SK-N-SH (cell line): ENCODE measurements around the gene TTYH3. TPM values are rescaled to one million over a fixed set of nuclear protein-coding genes. Genes with fewer than 3 reads are reported as not detected.

ENCODE experiments used
- CTCF ChIA-PET: fragments of 300-600, 350-600 bp; formaldehyde crosslinking; extraction: SDS; loops from one replicate; lab custom pipeline; 2021; lab: Yijun Ruan, JAX
- POLR2A ChIA-PET: fragments of 350-600 bp; sonication (Branson Sonifier 250); formaldehyde crosslinking; extraction: SDS; loops from one replicate; lab custom pipeline; 2020; ENCODE audit warnings: antibody characterized with exemption, inconsistent platforms; lab: Yijun Ruan, JAX
- DNase-seq: peaks from one replicate; pipeline ENCODE4 v3.0.0; 2012
- H2AFZ ChIP-seq: fragments of 200-600 bp; sonication (generic); 2 replicates; pipeline ENCODE4 v1.8.1; 2016; ENCODE audit warnings: antibody characterized with exemption, mild to moderate bottlenecking, low read depth
- H3F3A ChIP-seq: fragments of 200-600 bp; sonication (generic); replicated peaks from 2 replicates; pipeline ENCODE3; 2016; ENCODE audit warnings: antibody characterized with exemption, mild to moderate bottlenecking; ENCODE audit not compliant: insufficient read depth
- H3K27ac ChIP-seq, 2 experiments: fragments of 200-500 bp in 1 of 2; fragments of 200-600 bp in 1 of 2; sonication (Bioruptor generic) in 1 of 2; sonication (generic), shearing (Covaris generic) in 1 of 2; 2 replicates each; pipeline versions ENCODE4 v1.5.1 to v1.6.1; 2014 to 2016; ENCODE audit warnings: low read depth in 2 of 2, inconsistent platforms in 1 of 2, low read length in 1 of 2, mild to moderate bottlenecking in 1 of 2, mixed read lengths in 1 of 2
- H3K27me3 ChIP-seq: fragments of 200-600 bp; sonication (generic), shearing (Covaris generic); 2 replicates; pipeline ENCODE4 v1.6.1; 2016; ENCODE audit warnings: mixed run types; ENCODE audit not compliant: insufficient read depth
- H3K36me3 ChIP-seq, 2 experiments: fragments of 200-500 bp in 1 of 2; fragments of 200-600 bp in 1 of 2; sonication (Bioruptor generic) in 1 of 2; sonication (generic) in 1 of 2; replicated peaks in 1 of 2; 2 replicates each; pipeline versions ENCODE3 to v1.5.1; 2014 to 2016; ENCODE audit warnings: low read length in 1 of 2, mild to moderate bottlenecking in 1 of 2; ENCODE audit not compliant: insufficient read depth in 2 of 2, control insufficient read depth in 1 of 2
- H3K4me1 ChIP-seq, 2 experiments: fragments of 200-500 bp in 1 of 2; fragments of 200-600 bp in 1 of 2; sonication (Bioruptor generic) in 1 of 2; sonication (generic), shearing (Covaris generic) in 1 of 2; 2 replicates each; pipeline versions ENCODE4 v1.5.1 to v1.6.1; 2014 to 2016; ENCODE audit warnings: low read depth in 1 of 2, low read length in 1 of 2, mixed run types in 1 of 2; ENCODE audit not compliant: insufficient read depth in 2 of 2, control insufficient read depth in 1 of 2
- H3K4me2 ChIP-seq: fragments of 200-600 bp; sonication (generic), shearing (Covaris generic); 2 replicates; pipeline ENCODE4 v1.6.1; 2017; ENCODE audit warnings: mixed run types
- H3K4me3 ChIP-seq, 2 experiments: fragments of 200-500 bp in 1 of 2; fragments of 200-600 bp in 1 of 2; sonication (Bioruptor generic) in 1 of 2; sonication (generic), shearing (Covaris generic) in 1 of 2; 2 replicates each; pipeline versions ENCODE4 v1.5.1 to v1.8.1; 2014 to 2016; ENCODE audit warnings: low read depth in 2 of 2, inconsistent platforms in 1 of 2, low read length in 1 of 2, mild to moderate bottlenecking in 1 of 2, mixed read lengths in 1 of 2, moderate library complexity in 1 of 2
- H3K79me2 ChIP-seq: fragments of 200-600 bp; sonication (generic); 2 replicates; pipeline ENCODE4 v1.8.1; 2017; ENCODE audit warnings: mild to moderate bottlenecking; ENCODE audit not compliant: insufficient read depth
- H3K9ac ChIP-seq: fragments of 200-600 bp; sonication (generic); 2 replicates; pipeline ENCODE4 v1.6.1; 2017; ENCODE audit warnings: mixed run types
- H3K9me2 ChIP-seq: fragments of 200-600 bp; sonication (generic); 2 replicates; pipeline ENCODE4 v1.6.1; 2017; ENCODE audit warnings: mixed run types
- H3K9me3 ChIP-seq: fragments of 200-600 bp; sonication (generic); 2 replicates; pipeline ENCODE4 v1.6.1; 2017; ENCODE audit warnings: mixed run types, mild to moderate bottlenecking, moderate library complexity
- H4K20me1 ChIP-seq: fragments of 200-600 bp; sonication (generic); 2 replicates; pipeline ENCODE4 v1.6.1; 2017; ENCODE audit warnings: mild to moderate bottlenecking, mixed run types; ENCODE audit not compliant: insufficient read depth
- EP300 ChIP-seq, 2 experiments: IDR thresholded peaks; 2 replicates each; pipeline versions ENCODE4 v1.4.0 to v1.6.1; 2012; ENCODE audit warnings: borderline replicate concordance in 1 of 2, low read depth in 1 of 2, low read length in 1 of 2
- FOXJ3 ChIP-seq: sonication (generic); formaldehyde crosslinking; IDR thresholded peaks from 2 replicates; pipeline ENCODE4 v1.5.1; 2020; ENCODE audit warnings: mild to moderate bottlenecking, missing genetic modification reagents
- MXI1 ChIP-seq: IDR thresholded peaks from 2 replicates; pipeline ENCODE4 v1.6.1; 2012; ENCODE audit warnings: mild to moderate bottlenecking, low read depth, low read length, improper control_type of control experiment
- NFIC ChIP-seq: IDR thresholded peaks from 2 replicates; pipeline ENCODE4 v1.4.0; 2012; ENCODE audit warnings: borderline replicate concordance
- NRF1 ChIP-seq: IDR thresholded peaks from 2 replicates; pipeline ENCODE4 v1.6.1; 2012; ENCODE audit warnings: low read depth, mild to moderate bottlenecking, low read length
- POLR2AphosphoS5 ChIP-seq: IDR thresholded peaks from 2 replicates; pipeline ENCODE4 v1.6.1; 2012; ENCODE audit warnings: low read depth, low read length
- RAD21 ChIP-seq: IDR thresholded peaks from 2 replicates; pipeline ENCODE4 v1.6.1; 2012; ENCODE audit warnings: mild to moderate bottlenecking, low read length
- RCOR1 ChIP-seq: fragments of 150-350 bp; IDR thresholded peaks from 2 replicates; pipeline ENCODE4 v1.6.1; 2017; ENCODE audit warnings: antibody characterized with exemption, low read length
- RFX5 ChIP-seq: IDR thresholded peaks from 2 replicates; pipeline ENCODE4 v1.6.1; 2012; ENCODE audit warnings: mild to moderate bottlenecking, improper control_type of control experiment, low read length
- RXRA ChIP-seq: IDR thresholded peaks from 2 replicates; pipeline ENCODE4 v1.4.0; 2012; ENCODE audit warnings: low read depth, mild to moderate bottlenecking, borderline replicate concordance
- TAF1 ChIP-seq: IDR thresholded peaks from 2 replicates; pipeline ENCODE4 v1.6.1; 2012; ENCODE audit warnings: low read depth, mild to moderate bottlenecking, low read length, moderate library complexity, borderline replicate concordance
- TCF12 ChIP-seq: IDR thresholded peaks from 2 replicates; pipeline ENCODE4 v1.4.0; 2012
- TEAD4 ChIP-seq: IDR thresholded peaks from 2 replicates; pipeline ENCODE4 v1.4.0; 2012; ENCODE audit warnings: mild to moderate bottlenecking, borderline replicate concordance; ENCODE audit not compliant: insufficient read depth
- YY1 ChIP-seq: IDR thresholded peaks from 2 replicates; pipeline ENCODE4 v1.4.0; 2012; ENCODE audit warnings: low read depth, mild to moderate bottlenecking
- WGBS: methylation state at CpG from one replicate; pipeline ENCODE4 v1.1.6; 2017; ENCODE audit warnings: low lambda C conversion rate; 5-methylcytosine and 5-hydroxymethylcytosine counted together
- polyA plus RNA-seq, 3 experiments: library from polyadenylated mRNA; depleted of rRNA; stranded (reverse); fragments of >200 nt; gene quantifications; 2 replicates each; pipeline ENCODE4 v1.2.3, GENCODE V29; 2012
- TF ChIP-seq, protein P1 (sequence below): IDR thresholded peaks from 2 replicates; pipeline ENCODE4; 2012
- TF ChIP-seq, protein P2 (sequence below): fragments of 150-350 bp; IDR thresholded peaks from 2 replicates; pipeline ENCODE4 v1.6.1; 2017; ENCODE audit warnings: antibody characterized with exemption, low read length, low read depth, borderline replicate concordance
- TF ChIP-seq, protein P3 (sequence below): IDR thresholded peaks from 2 replicates; pipeline ENCODE4 v1.4.0; 2012; ENCODE audit warnings: low read depth, borderline replicate concordance
- TF ChIP-seq, protein P4 (sequence below): fragments of 200-600 bp; sonication (generic); IDR thresholded peaks from 2 replicates; pipeline ENCODE4 v1.6.1; 2017; ENCODE audit warnings: antibody characterized with exemption, mild to moderate bottlenecking, moderate library complexity

TTYH3 gene
- polyA plus RNA-seq, 1 of the 3 experiments (the other 2 are of a cell fraction) = 105 TPM

DNA sequence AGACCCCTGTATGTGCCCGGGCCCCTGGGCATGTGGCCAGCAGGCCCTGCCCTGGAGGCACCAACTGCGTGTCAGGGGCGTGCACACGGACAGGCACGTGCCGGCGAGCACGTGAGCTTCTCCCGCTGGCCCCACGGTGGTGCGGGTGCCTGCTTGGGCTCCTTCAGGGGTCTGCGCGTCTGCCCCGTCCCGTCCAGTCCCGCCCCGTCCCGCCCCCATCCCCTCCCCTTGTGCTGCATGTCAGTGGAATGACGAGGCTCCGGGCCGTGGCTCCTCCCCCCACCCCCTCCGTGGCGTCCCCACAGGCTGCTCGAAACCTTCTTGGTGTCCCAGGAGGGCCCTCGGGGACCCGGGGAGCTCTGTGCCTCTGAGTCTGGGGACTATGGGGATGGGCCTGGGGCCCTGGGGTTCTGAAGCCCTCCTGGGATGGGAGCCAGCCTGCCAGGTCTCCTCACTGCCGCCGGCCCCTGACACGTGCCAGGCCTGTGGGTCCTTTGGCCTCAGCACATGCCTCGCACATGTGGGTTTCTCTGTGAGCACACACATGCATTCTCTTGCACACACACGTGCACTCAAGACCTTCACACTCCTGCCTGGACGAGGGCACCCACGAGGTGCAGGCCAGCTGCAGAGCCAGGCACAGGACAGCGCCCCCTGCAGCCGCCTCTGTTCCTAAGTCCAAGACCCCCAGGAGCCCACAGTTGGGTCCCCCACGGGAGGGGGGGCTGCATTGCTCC, 28.7 kb downstream of the TTYH3 start:
- ChIA-PET POLR2A (no interaction called here), CTCF (interaction anchor here (0.9 to 4.9 kb wide), 15 partner anchors 8 to 210 kb away, joined by 3 to 38 read pairs (median 7); partner anchors contain the start of gene IQCE)
- peaks cover 10% of the 10 kb centered on the region; the same call in 1 of the 2 replicates for H3K79me2 ChIP-seq

DNA sequence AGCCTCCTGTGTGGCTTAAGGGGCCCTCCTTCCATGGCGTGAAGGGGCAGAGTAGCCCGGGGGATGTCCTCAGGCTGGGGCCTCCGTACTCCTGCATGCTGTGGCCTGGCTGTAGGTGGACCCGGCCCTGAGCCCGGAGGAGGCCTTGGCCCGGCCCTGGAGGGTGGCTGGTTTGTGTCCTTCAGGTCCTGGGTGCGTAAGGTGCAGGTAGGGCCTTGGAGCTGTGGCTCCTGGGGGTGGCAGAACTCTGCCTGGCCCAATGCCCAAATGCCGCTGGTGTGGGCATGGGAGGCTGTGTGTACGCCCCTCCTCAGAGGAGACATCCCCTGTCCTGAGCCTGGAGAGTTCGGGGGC, 29.3 kb downstream of the TTYH3 start:
- Histone ChIP-seq H3K4me3 (no peak overlapping the region), H3K4me2 (no peak overlapping the region), H2AFZ (no peak overlapping the region), H3K27ac (peak overlapping the region in 1 of 2 experiments; percentile 35; a peak in 1 of 4 replicates), H3K9me2 (no peaks in the 10 kb centered on the region), H4K20me1 (peaks cover 48% of the 10 kb centered on the region), H3K4me1 (peaks cover 0 to 39% of the 10 kb centered on the region in 2 experiments; a peak in 1 of 4 replicates), H3K9ac (no peak overlapping the region), H3F3A (no peaks in the 10 kb centered on the region), H3K27me3 (no peaks in the 10 kb centered on the region), H3K9me3 (no peaks in the 10 kb centered on the region), H3K79me2 (peaks cover 5% of the 10 kb centered on the region; the same call in 1 of the 2 replicates), H3K36me3 (peaks cover 21 to 71% of the 10 kb centered on the region in 2 experiments)
- DNase-seq = no peak
- 94% methylated on average over 10 of the region's 10 CpGs for WGBS
- ChIA-PET CTCF (interaction anchor here (1.2 to 4.9 kb wide), 9 partner anchors 9 to 183 kb away, joined by 4 to 38 read pairs (median 8); partner anchors contain the start of gene IQCE), POLR2A (no interaction called here)
- TF ChIP-seq FOXJ3 (CRISPR knock-in tag) (no peak), TCF12 (no peak), POLR2AphosphoS5 (no peak), RCOR1 (no peak), EP300 (IDR thresholded peaks at IDR 0.05; ENCODE audit: borderline replicate concordance in 1 of 2, low read depth in 1 of 2, low read length in 1 of 2) (no peak), NRF1 (no peak), NFIC (no peak), TAF1 (no peak), YY1 (no peak), RXRA (no peak)
- TF ChIP-seq, protein P1, sequence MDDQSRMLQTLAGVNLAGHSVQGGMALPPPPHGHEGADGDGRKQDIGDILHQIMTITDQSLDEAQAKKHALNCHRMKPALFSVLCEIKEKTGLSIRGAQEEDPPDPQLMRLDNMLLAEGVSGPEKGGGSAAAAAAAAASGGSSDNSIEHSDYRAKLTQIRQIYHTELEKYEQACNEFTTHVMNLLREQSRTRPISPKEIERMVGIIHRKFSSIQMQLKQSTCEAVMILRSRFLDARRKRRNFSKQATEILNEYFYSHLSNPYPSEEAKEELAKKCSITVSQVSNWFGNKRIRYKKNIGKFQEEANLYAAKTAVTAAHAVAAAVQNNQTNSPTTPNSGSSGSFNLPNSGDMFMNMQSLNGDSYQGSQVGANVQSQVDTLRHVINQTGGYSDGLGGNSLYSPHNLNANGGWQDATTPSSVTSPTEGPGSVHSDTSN = no peak
- TF ChIP-seq, protein P2, sequence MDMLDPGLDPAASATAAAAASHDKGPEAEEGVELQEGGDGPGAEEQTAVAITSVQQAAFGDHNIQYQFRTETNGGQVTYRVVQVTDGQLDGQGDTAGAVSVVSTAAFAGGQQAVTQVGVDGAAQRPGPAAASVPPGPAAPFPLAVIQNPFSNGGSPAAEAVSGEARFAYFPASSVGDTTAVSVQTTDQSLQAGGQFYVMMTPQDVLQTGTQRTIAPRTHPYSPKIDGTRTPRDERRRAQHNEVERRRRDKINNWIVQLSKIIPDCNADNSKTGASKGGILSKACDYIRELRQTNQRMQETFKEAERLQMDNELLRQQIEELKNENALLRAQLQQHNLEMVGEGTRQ = no peak

More for the DNA sequence above, 28.7 kb downstream of the TTYH3 start:
- Histone ChIP-seq H3K36me3 (peaks cover 26 to 76% of the 10 kb centered on the region in 2 experiments), H3K9ac (no peak overlapping the region), H3K4me2 (no peak overlapping the region), H2AFZ (no peak overlapping the region), H3K9me3 (no peaks in the 10 kb centered on the region), H3K4me1 (peaks cover 0 to 39% of the 10 kb centered on the region in 2 experiments; a peak in 1 of 4 replicates), H3K27ac (peak overlapping the region in 1 of 2 experiments; percentile 35; a peak in 1 of 4 replicates)
- peak; percentile 70 for DNase-seq
- 87% methylated on average over 28 of the region's 36 CpGs for WGBS
- no peak for TF ChIP-seq NRF1
- TF ChIP-seq POLR2AphosphoS5 = no peak
- TF ChIP-seq TEAD4 = no peak
- TF ChIP-seq RAD21 = peak; percentile 24; the same call in 1 of the 2 replicates
- no peak for TF ChIP-seq MXI1
- TF ChIP-seq RFX5 = no peak
- TF ChIP-seq, protein P3, sequence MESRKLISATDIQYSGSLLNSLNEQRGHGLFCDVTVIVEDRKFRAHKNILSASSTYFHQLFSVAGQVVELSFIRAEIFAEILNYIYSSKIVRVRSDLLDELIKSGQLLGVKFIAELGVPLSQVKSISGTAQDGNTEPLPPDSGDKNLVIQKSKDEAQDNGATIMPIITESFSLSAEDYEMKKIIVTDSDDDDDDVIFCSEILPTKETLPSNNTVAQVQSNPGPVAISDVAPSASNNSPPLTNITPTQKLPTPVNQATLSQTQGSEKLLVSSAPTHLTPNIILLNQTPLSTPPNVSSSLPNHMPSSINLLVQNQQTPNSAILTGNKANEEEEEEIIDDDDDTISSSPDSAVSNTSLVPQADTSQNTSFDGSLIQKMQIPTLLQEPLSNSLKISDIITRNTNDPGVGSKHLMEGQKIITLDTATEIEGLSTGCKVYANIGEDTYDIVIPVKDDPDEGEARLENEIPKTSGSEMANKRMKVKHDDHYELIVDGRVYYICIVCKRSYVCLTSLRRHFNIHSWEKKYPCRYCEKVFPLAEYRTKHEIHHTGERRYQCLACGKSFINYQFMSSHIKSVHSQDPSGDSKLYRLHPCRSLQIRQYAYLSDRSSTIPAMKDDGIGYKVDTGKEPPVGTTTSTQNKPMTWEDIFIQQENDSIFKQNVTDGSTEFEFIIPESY = no peak
- TF ChIP-seq, protein P4, sequence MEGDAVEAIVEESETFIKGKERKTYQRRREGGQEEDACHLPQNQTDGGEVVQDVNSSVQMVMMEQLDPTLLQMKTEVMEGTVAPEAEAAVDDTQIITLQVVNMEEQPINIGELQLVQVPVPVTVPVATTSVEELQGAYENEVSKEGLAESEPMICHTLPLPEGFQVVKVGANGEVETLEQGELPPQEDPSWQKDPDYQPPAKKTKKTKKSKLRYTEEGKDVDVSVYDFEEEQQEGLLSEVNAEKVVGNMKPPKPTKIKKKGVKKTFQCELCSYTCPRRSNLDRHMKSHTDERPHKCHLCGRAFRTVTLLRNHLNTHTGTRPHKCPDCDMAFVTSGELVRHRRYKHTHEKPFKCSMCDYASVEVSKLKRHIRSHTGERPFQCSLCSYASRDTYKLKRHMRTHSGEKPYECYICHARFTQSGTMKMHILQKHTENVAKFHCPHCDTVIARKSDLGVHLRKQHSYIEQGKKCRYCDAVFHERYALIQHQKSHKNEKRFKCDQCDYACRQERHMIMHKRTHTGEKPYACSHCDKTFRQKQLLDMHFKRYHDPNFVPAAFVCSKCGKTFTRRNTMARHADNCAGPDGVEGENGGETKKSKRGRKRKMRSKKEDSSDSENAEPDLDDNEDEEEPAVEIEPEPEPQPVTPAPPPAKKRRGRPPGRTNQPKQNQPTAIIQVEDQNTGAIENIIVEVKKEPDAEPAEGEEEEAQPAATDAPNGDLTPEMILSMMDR = peak; percentile 61
- TF ChIP-seq, all 33 proteins: peak for 2
- no peak overlapping the region for H3K4me3 ChIP-seq
- H4K20me1 ChIP-seq = peaks cover 48% of the 10 kb centered on the region
- H3K9me2 ChIP-seq = no peaks in the 10 kb centered on the region
- H3K27me3 ChIP-seq = no peaks in the 10 kb centered on the region
- no peaks in the 10 kb centered on the region for H3F3A ChIP-seq
